Measurements from ENCODE around the gene GLOD5.

GLOD5 gene

DNA sequence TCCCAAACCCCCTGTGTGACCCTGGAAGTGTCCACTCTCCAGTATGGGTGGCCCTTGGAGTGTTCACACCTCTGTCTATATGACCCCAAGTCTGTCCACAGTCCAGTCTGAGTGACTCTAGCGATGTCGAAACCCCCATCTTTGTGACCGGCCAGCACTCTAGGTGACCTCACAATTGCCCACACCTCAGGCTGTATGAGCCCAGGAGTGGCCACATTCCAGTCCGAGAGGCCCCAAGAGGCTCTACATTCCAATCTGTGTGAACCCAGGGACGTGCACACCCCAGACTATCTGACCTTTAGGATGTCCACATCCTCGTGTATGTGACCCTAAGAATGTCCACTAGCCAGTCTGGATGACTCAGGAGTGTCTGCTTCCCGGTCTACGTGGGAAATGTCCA is 7.3 kb upstream of the GLOD5 start:
- DNase-seq (ENCODE audit: low spot score): no peak

DNA sequence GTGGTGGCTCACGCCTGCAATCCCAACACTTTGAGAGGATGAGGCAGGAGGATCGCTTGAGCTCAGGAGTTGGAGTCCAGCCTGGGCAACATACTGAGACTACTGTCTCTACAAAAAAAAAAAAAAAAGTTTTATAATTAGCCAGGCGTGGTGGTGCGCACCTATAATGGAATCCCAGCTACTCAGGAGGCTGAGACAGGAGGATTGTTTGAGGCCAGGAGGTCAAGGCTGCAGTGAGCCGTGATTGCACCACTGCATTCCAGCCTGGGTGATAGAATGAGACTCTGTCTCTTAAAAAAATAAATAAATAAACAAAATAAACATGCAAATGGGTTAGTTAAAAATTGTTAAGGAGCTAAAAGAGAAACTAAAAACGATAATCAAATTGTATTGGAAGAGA is 7.7 kb downstream of the GLOD5 start:
- no peak for DNase-seq (ENCODE audit: low spot score)

DNA sequence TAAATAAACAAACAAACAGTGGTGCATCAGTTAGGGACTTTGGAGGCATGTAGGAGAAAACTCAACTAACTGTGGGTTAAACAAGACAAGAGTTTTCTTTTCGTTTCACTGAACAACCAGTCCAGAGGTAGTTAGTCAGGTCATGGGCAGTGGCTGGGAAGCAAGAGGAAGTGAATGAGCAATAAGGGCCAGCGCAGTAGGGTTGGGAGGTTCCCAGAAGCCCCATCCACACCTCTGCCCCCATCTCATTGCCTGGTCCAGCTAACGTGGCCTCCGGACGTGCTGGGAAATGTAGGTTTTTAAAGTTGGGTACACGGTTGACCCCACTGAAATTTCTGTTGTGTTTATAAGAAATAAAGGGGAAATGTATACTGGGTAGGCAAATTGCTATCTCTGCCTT is 8.7 kb downstream of the GLOD5 start:
- no peak for DNase-seq (ENCODE audit: low spot score)

DNA sequence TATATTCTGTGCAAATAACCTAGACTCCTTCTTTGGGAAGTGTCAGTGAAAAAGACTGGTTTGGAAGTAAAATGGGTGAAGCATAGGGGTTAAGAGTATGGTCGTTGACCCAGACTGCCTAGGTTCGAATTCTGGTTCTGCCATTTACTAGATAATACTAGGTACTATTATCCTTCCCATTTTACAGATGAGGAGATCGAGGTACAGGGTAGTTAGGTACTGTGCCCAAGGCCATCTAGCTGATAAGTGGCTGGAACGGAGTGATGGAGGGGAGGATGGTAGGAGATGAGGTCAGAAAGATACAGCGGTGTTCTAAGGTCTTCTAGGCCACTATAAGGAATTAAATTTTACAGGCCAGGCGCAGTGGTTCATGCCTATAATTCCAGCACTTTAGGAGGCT is 11.1 kb downstream of the GLOD5 start:
- no peak for DNase-seq (ENCODE audit: low spot score)

DNA sequence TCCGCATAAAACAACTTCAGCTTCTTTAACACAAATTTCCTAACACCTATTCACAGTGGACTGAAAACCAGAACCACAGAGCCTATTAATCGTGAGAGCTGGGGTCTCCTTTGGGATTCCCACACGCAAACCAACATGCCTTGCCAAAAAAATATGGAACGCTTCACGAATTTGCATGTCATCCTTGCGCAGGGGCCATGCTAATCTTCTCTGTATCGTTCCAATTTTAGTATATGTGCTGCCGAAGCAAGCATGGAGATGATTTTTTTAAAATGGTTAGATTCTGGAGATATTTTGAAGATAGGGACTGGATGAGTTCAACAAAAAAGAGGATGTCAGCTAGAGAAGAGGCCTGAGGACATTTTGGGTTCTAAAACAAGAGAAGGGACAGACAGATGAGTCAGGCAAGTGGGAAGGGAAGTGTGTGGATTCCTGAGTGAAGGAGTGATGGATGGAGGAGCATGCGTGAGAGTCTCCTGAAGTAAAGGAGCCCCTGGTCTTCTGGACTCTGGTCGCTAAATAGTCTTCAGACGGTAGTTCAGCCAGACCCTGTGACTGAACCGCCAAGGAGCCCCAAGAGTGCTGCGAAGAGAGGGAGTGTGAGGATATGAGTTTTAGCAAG is 15.4 kb downstream of the GLOD5 start:
- DNase-seq (ENCODE audit: low spot score): no peak

DNA sequence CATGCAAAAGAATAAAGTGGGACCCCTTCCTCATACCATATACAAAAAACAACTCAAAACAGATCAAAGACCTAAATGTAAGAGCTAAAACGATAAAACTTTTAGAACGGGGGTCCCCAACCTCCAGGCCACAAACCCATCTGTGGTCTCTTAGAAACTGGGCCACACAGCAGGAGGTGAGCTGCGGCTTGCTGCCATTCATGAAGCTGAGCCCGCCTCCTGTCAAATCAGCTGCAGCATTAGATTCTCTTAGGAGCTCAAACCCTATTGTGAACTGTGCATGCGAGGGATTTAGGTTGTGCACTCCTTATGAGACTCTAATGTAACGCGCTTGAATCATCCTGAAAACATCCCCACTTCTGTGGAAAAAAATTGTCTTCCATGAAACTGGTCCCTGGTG is 17.9 kb downstream of the GLOD5 start:
- DNase-seq (ENCODE audit: low spot score): no peak

DNA sequence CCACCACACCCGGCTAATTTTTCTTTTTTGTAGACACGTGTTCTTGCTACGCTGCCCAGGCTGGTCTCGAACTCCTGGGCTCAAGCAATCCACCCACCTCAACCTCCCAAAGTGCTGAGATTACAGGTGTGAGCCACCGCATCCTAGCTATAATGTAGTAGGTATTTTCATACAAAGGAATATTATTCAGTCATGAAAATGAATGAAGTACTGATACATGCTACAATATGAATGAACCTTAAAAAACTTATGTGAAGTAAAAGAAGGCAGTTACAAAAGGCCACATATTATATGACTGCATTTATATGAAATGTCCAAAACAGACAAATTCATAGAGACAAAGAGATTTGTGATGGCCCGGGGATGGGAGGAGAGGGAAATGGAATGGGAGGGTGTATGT is 20.2 kb downstream of the GLOD5 start:
- DNase-seq (ENCODE audit: low spot score): no peak

DNA sequence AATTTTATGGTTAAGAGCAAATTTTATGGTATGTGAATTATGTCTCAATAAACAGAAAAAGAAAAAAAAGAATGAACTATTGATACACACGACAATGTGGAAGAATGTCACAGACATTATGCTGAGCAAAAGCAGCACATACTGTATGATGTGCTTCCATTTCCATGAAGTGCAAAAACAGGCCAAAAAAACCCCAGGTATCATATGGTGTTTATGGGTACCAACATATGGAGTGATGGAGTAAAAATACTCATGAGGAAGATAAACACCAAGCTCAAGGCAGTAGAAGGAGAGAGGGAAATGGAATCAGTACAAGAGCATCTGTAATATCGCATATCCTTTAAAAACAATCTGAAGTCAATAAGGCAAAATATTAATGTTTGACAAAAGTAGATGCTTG is 20.7 kb downstream of the GLOD5 start:
- no peak for DNase-seq (ENCODE audit: low spot score)

DNA sequence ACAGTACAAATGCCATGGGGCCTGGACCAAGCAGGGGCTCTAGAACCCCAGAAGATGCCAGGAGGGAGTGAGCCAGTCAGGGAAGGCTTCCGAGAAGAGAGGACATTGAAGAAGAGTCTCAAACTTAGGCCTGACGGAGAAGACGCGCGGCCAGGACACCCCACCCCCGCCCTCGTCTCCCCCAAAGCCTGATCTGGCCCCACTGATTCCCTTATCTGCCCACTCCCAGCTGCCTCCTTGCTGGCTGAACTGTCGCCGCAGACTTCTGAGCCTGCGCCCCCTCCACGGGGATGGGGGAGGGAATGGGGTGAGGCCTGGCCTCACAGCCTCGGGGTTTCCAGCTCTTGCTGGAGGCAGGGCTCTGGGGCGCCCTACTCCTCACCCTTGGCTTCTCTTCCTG is 21.2 kb downstream of the GLOD5 start:
- DNase-seq (ENCODE audit: low spot score): no peak

DNA sequence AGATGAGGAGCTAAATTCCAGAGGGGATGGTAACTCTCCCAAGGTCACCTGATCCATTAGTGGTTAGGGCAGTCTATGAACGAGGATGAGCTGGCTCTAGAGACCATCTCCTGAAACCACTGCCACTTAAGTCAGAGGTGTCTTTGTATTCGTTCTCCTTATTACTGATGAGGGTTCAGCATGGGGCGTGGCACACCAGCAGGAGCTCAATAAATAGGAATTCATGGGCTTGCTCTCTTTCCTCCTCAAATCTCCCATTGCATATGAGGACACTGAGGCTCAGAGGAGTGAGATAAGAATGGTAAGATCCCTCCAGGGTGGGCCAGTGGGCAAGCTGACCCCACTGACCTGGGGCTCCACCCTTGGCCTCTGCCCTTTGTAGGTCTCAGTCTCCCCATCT is 23.2 kb downstream of the GLOD5 start:
- DNase-seq (ENCODE audit: low spot score): no peak

DNA sequence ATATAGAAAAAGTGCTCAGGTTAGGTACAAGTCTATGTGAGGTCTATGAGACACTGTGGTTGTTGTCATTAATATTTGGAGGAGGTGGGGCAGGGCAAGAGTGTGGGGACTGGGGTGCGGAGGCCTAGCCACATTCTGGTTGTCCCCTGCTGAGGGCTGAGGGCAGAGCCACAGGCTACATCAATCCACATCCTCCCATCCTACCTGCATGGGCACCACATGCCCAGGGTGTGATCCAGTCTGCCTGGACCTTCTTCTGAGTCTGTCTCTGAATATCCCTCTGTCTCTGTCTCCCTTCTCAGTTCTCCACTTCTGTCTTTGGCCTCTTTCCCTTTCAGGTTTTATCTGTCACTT is 23.6 kb downstream of the GLOD5 start:
- DNase-seq (ENCODE audit: low spot score): no peak

DNA sequence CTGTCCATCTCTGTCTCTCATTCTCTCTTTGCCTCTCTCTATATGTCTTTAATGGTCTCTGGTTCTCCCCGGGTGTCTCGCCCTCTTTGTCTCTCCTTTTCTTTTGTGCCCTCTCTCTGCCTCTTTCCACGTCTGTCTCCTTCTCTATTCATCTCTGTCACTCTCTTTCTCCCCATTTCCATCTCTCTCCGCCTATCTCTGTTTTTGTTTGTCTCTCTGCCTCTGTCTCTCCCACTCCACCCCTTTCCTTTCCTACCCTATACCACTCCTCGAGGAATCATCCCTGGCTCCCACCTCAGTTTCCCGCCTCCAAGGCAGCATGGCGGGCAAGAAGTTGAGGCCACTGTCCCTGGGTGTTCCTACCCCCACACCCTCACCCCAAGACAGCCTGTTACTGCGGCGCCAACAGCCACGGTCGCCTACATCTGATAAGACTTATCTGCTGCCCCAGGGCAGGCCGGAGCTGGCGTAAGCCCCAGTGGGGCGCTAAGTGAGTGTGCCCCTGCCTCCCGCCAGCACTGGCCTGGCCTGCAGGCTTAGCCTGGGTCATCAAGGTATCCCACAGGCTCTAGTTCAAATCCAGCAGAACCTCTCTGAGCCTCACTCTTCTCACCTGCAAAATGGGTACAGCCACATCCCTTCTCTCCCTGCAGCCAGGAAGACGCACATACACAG is 24.1 kb downstream of the GLOD5 start:
- no peak for DNase-seq (ENCODE audit: low spot score)

DNA sequence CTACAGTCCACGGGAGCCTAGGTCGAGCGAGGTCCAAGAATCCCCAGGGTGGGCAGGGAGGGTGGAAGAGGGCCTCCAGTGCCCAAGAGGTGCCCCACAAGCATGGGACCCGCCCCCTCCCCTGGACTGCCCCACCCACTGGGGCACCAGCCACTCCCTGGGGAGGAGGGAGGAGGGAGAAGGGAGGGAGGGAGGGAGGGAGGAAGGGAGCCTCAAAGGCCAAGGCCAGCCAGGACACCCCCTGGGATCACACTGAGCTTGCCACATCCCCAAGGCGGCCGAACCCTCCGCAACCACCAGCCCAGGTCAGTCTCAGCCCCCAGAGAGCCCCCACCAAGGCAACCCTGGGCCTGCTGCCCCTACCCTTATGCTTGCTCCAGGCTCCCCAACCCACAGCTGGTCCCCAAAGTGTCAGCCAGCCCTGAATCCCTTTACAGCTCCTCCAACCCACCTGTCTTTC is 24.8 kb downstream of the GLOD5 start, which contains the start of gene GATA1:
TSS of gene GATA1 (plus strand) at position 250 of the 460 bp plus-strand sequence. CDS start 4,520 bp downstream, outside the sequence.
- DNase-seq (ENCODE audit: low spot score): no peak

DNA sequence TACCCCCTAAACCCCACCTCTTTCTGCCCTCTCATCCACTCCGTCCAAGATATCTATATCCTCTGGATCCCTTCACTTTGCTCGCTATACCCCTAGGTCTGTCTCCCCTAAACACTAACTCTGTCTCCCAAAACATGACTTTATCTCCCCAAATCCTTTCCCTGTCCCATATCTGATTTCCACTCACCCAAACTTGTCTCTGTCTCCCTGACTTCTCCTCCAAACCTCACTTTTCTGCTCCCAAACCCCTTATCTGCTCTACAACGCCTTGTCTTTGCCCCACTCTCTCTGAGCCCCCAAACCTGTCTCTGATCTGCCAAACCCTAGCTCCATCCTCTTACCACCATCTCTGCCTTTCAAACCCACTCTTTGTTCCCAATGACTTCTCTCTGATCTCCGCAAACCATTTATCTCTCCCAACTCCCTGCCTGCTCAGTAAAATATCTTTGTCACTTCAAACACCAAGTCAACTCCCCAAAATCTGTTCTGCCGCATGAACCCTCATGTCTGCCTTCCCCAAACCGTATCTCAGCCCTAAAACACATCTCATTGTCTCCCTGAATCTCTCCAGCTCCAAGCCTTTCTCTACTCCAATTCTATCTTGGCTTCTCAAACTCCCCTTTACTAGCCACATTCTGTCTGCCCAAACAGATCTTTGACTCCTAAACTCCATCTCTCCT is 25.4 kb downstream of the GLOD5 start:
- DNase-seq (ENCODE audit: low spot score): no peak

DNA sequence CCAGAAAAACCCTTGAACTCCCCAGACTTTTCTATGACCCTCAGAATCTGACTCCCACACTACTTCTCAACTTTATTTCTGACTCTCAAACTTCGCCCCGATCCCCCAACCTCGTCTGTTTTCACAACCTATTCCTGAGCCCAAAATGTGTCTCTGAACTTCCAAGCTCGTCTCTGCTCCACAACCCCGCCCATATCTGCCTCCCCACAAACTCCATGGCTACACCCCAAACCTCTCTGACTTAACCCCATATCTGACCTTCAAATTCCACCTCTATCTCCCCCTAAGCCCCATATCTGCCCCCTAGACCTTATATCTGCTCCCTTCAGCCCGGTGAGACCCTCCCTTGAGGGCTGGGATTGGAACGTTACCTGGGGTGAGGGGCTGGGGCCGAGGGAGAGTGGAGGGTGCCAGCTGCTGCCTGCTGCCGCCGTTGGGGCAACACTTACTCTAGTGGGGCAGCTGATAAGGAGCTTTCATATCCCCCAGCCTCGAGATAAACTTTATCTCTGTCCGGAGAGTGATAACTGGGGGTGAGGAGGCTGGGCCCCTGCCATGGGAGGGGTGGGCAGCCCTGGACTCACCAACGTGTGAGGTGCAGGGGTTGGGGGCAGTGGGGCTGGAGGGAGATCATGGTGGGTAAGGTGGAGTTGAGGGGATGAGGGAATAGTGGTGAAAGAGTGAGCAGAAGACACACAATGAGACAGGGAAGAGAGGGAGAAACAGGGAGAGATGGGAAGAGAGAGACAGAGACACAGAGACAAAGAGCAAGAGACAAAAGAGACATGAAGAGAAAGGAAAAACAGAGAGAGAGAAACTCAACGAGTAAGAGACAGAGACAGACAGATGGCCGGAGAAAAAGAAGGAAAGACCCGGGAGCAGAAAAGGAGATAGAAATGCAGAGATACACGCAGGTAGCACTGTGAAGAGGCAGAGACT is 26.2 kb downstream of the GLOD5 start:
- no peak for DNase-seq (ENCODE audit: low spot score)

DNA sequence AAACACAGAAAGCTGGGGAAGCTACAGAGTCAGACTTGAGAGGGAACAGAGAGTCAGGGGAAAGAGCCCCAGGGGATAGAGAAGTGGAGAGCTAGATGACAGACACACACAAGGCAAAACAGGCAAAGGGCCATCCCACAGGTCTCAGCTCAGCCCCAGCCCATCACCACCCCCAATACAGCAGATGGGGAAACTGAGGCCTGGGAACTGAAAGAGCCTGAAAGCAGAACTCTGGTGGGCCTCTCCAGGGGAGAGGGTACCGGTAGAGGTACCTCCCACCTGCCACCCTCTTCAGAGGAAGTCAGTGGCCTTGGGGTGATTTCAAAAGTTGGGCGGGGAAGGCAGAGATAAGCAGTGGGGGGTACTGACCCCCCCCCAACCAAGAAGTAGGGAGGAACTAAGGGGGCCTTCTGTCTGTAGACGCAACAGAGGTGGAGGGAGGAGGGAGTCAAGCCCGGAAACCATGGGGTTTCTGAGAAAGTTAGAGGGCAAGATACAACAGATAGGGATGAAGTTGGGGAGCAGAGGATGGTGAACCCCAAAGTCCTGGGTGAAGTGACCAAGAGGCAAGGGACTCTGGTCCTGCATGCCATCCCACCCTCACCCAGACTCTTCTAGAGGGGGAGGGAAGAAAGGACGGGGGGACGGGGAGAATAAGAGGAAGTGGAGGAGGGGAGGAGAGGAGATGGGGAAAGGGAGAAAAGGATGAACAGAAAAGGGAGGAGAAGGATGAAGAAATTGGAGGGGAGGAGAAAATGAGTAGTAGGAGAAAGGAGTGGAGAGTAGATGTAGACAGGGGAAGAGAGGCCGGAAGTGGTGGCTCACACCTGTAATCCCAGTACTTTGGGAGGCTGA is 28.0 kb downstream of the GLOD5 start:
- no peak for DNase-seq (ENCODE audit: low spot score)

DNA sequence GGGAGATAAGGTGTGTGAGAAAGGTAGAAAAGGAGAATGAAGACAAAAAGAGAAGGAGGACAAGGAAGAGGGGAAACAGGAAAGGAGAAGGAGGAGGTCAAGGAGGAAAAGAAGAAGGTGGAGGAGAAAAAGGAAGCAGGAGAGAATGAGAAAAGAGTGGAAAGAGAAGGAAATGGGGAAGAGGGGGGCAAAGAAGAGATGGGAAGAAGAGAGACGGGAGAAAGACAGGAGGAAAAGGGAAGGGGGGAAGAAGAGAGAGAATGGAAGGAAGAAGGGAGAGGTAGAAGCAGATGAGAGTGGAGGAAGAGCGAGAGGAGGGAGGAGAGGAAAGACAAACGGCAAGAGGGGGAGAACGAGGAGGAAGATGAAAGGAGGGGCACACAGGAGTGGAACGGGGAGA is 28.9 kb downstream of the GLOD5 start:
- DNase-seq (ENCODE audit: low spot score): no peak

DNA sequence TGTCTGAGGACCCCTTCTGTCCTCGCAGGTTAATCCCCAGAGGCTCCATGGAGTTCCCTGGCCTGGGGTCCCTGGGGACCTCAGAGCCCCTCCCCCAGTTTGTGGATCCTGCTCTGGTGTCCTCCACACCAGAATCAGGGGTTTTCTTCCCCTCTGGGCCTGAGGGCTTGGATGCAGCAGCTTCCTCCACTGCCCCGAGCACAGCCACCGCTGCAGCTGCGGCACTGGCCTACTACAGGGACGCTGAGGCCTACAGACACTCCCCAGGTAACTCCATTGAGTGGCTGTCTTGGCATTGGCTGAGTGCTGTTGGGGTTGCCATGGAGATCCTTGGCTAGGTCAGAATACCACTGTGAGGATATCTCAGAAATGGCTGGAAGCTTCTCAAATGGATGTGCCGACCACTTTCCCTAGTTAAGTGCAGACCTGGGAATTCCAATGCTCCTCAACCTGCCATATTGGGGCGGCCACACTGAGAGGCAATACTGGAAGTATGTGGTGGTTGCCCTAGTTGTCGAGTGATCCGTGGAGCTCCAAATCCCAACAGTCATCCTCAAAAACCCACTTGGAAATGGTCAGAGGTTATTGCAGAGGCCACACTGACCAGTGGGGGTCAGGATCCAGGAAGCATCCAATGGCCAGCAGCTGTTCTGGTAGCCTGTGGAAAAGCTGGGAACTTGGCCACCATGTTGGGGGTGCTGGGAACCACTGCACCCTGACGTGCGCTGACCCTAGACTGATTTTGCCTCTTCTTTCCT is 29.7 kb downstream of the GLOD5 start:
- DNase-seq (ENCODE audit: low spot score): no peak

DNA sequence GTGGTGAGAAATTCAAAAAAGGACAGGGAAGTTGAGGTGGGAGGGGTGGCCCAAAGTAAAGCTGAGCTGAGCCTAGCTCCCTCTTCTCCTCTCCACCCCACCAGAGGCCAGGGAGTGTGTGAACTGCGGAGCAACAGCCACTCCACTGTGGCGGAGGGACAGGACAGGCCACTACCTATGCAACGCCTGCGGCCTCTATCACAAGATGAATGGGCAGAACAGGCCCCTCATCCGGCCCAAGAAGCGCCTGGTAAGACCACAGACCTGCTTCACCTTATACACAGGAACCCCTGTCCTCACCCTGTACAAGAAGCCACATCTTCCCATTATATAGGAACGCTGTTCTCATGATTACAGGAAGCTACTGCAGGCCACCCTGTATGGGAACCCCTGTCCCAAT is 30.7 kb downstream of the GLOD5 start:
- DNase-seq (ENCODE audit: low spot score): no peak

DNA sequence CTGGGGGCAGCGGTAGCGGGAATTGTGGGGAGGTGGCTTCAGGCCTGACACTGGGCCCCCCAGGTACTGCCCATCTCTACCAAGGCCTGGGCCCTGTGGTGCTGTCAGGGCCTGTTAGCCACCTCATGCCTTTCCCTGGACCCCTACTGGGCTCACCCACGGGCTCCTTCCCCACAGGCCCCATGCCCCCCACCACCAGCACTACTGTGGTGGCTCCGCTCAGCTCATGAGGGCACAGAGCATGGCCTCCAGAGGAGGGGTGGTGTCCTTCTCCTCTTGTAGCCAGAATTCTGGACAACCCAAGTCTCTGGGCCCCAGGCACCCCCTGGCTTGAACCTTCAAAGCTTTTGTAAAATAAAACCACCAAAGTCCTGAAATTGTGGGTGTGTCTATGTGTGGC is 32.4 kb downstream of the GLOD5 start:
- no peak for DNase-seq (ENCODE audit: low spot score)

Data from COLO829 (cell line).